Hypothalamus (tissue), 51 donors: ENCODE data around the gene PCDHA4.
"Not testable (repeated sequence)": the region's sequence is repeated elsewhere in the genome, so short reads cannot be mapped to it uniquely, and the experiment has no call there.

Source experiments
- DNase-seq, 51 donors: peaks; one replicate each; lab custom pipeline; 2025; lab: John Stamatoyannopoulos, UW

PCDHA4 gene

GRCh38 chr5:140849831-140850634 lies 43.2 kb downstream of the PCDHA4 start:
- not testable (repeated sequence) for DNase-seq

- DNase-seq = peak in 4 of 51 donors; percentile 2 to 40 (median 22)
These were observed 49.2 kb downstream of the PCDHA4 start, which contains the start of gene PCDHA10 for GRCh38 chr5:140855772-140856674. PCDHA10 (plus strand) TSS chr5:140855897; CDS start chr5:140856049, 152 bp downstream.

- no peak for DNase-seq
These were observed 50.5 kb downstream of the PCDHA4 start for GRCh38 chr5:140857177-140857986.

- no peak for DNase-seq
These were observed 51.0 kb downstream of the PCDHA4 start for GRCh38 chr5:140857987-140858240.

- no peak for DNase-seq
These were observed 55.8 kb downstream of the PCDHA4 start for GRCh38 chr5:140862441-140863295.
